AG10803 (cell line): Measurements from ENCODE around the gene ENO4.

Experiments used
- DNase-seq: peaks from one replicate; pipeline ENCODE4 v3.0.0; 2010; ENCODE audit warnings: low read depth
- H3K4me3 ChIP-seq: 2 replicates; pipeline ENCODE4 v1.5.1; 2011; ENCODE audit warnings: mild to moderate bottlenecking, low read length, control low read depth
- CTCF ChIP-seq: conservative IDR thresholded peaks from 2 replicates; pipeline ENCODE4 v1.5.1; 2011; ENCODE audit warnings: mild to moderate bottlenecking, low read length, control low read depth, inconsistent platforms

The ENO4 gene

GRCh38 chr10:116910910-116911309 lies 61.6 kb downstream of the ENO4 start:
- no peak for TF ChIP-seq CTCF
- DNase-seq = no peak
- H3K4me3 ChIP-seq = no peak overlapping the region

- TF ChIP-seq CTCF = no peak
- no peak overlapping the region for H3K4me3 ChIP-seq
- no peak for DNase-seq
These were observed 62.9 kb downstream of the ENO4 start for GRCh38 chr10:116912162-116912561.

GRCh38 chr10:116913695-116914094 lies 64.4 kb downstream of the ENO4 start:
- no peak for DNase-seq
- no peak for TF ChIP-seq CTCF
- H3K4me3 ChIP-seq = no peak overlapping the region

- no peak for DNase-seq
- no peak for TF ChIP-seq CTCF
- no peak overlapping the region for H3K4me3 ChIP-seq
These were observed 66.0 kb downstream of the ENO4 start for GRCh38 chr10:116915340-116915739.

GRCh38 chr10:116917481-116917880 lies 68.2 kb downstream of the ENO4 start:
- TF ChIP-seq CTCF = no peak
- no peak for DNase-seq
- H3K4me3 ChIP-seq = no peak overlapping the region

GRCh38 chr10:116918583-116918982 lies 69.3 kb downstream of the ENO4 start:
- no peak for TF ChIP-seq CTCF
- no peak for DNase-seq
- no peak overlapping the region for H3K4me3 ChIP-seq

GRCh38 chr10:116919164-116919563 lies 69.9 kb downstream of the ENO4 start:
- DNase-seq = no peak
- no peak overlapping the region for H3K4me3 ChIP-seq
- TF ChIP-seq CTCF = no peak
